HCT116 (cell line): ENCODE results near the gene TK1. TPM values are rescaled to one million over a fixed set of nuclear protein-coding genes. Genes with fewer than 3 reads are reported as not detected.

Experiments
- CTCF ChIP-seq, 3 experiments: fragments of 200-600 bp in 1 of 3; sonication (generic) in 1 of 3; IDR thresholded peaks in 2 of 3; conservative IDR thresholded peaks in 1 of 3; 2 replicates each; pipeline ENCODE4 v1.5.1; 2012 to 2017; ENCODE audit warnings: low read depth in 2 of 3, low read length in 2 of 3, antibody characterized with exemption in 1 of 3, borderline replicate concordance in 1 of 3, control low read depth in 1 of 3, mild to moderate bottlenecking in 1 of 3, mixed read lengths in 1 of 3, mixed run types in 1 of 3, moderate library complexity in 1 of 3; ENCODE audit not compliant: insufficient read depth in 1 of 3
- REST ChIP-seq: IDR thresholded peaks from 2 replicates; pipeline ENCODE4 v1.6.1; 2012; ENCODE audit warnings: low read depth
- SRF ChIP-seq: IDR thresholded peaks from 2 replicates; pipeline ENCODE4 v1.6.1; 2012; ENCODE audit warnings: low read depth
- total RNA-seq: library from RNA; stranded (reverse); gene quantifications from one replicate; pipeline ENCODE4 v1.2.1, GENCODE V29; 2021; ENCODE audit not compliant: unreplicated experiment

Gene TK1
- total RNA-seq, 1 experiment from 2014 or later = 315 TPM

GRCh38 chr17:78138204-78139060 lies 48.4 kb downstream of the TK1 start (continued):
- TF ChIP-seq CTCF (IDR thresholded peaks at IDR 0.05 in 2 of 3, conservative IDR thresholded peaks at IDR 0.05 in 1 of 3; ENCODE audit: borderline replicate concordance in 1 of 3, insufficient read depth in 1 of 3, low read depth in 2 of 3, low read length in 2 of 3) = no peak; a peak in 2 of 6 replicates
- TF ChIP-seq REST = no peak
- TF ChIP-seq SRF = no peak
